Tibial artery (tissue), 4 donors: Measurements from ENCODE around the gene C2orf78.
"Not testable (repeated sequence)": the region's sequence is repeated elsewhere in the genome, so short reads cannot be mapped to it uniquely, and the experiment has no call there.

ENCODE experiments used
- DNase-seq, 2 donors: peaks; one replicate each; pipeline ENCODE4 v3.0.0-alpha.2; 2019
- H3K27ac ChIP-seq, 2 donors: fragments of 200-600 bp; sonication (generic) in 1 of 2; 1 replicate in 1 of 2; 2 replicates in 1 of 2; pipeline ENCODE4 v1.5.1; 2018 to 2019; ENCODE audit warnings: mild to moderate bottlenecking in 1 of 2
- H3K27me3 ChIP-seq, 2 donors: fragments of 200-600 bp; sonication (generic) in 1 of 2; one replicate each; pipeline versions ENCODE4 v1.5.1 to v1.6.0; 2016 to 2019
- H3K36me3 ChIP-seq, 3 donors: fragments of 200-600 bp; sonication (generic) in 2 of 3; one replicate each; pipeline ENCODE4 v1.5.1; 2016 to 2019; ENCODE audit warnings: mild to moderate bottlenecking in 2 of 3
- H3K4me1 ChIP-seq, 4 donors: fragments of 200-600 bp; sonication (generic) in 2 of 4; 1 replicate in 3 of 4; 2 replicates in 1 of 4; pipeline ENCODE4 v1.5.1; 2016 to 2019
- H3K4me3 ChIP-seq, 2 donors: fragments of 200-600 bp; sonication (generic) in 1 of 2; 1 replicate in 1 of 2; 2 replicates in 1 of 2; pipeline ENCODE4 v1.5.1; 2018 to 2019; ENCODE audit warnings: mild to moderate bottlenecking in 2 of 2
- H3K9me3 ChIP-seq, 3 donors: fragments of 200-600 bp; sonication (generic) in 1 of 3; one replicate each; pipeline ENCODE4 v1.5.1; 2016 to 2019
- intact Hi-C: fragments of 100-400 bp; cut with DNase I; formaldehyde crosslinking; loops from one replicate; pipeline ENCODE4 v1.15.0; 2023; ENCODE audit warnings: low total_unique reads
- TF ChIP-seq, protein P1 (sequence below), 2 experiments: fragments of 200-600 bp in 1 of 2; fragments of 450-650 bp in 1 of 2; IDR thresholded peaks; one replicate each; pipeline ENCODE4 v1.5.1; 2017 to 2019; ENCODE audit warnings: antibody characterized with exemption in 2 of 2, mild to moderate bottlenecking in 1 of 2, moderate library complexity in 1 of 2

Gene C2orf78

GRCh38 chr2:73746015-73746876, 37.7 kb upstream of the C2orf78 start:
- no peaks in the 10 kb centered on the region for H3K9me3 ChIP-seq
- intact Hi-C loops, result no loop called here
- H3K27ac ChIP-seq, result no peak overlapping the region
- no peak overlapping the region for H3K4me3 ChIP-seq
- H3K4me1 ChIP-seq, result no peaks in the 10 kb centered on the region
- no peak for DNase-seq
- H3K27me3 ChIP-seq, result no peaks in the 10 kb centered on the region
- TF ChIP-seq, protein P1, sequence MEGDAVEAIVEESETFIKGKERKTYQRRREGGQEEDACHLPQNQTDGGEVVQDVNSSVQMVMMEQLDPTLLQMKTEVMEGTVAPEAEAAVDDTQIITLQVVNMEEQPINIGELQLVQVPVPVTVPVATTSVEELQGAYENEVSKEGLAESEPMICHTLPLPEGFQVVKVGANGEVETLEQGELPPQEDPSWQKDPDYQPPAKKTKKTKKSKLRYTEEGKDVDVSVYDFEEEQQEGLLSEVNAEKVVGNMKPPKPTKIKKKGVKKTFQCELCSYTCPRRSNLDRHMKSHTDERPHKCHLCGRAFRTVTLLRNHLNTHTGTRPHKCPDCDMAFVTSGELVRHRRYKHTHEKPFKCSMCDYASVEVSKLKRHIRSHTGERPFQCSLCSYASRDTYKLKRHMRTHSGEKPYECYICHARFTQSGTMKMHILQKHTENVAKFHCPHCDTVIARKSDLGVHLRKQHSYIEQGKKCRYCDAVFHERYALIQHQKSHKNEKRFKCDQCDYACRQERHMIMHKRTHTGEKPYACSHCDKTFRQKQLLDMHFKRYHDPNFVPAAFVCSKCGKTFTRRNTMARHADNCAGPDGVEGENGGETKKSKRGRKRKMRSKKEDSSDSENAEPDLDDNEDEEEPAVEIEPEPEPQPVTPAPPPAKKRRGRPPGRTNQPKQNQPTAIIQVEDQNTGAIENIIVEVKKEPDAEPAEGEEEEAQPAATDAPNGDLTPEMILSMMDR (IDR thresholded peaks at IDR 0.05), result no peak
- H3K36me3 ChIP-seq, result peaks cover 18 to 51% (median 41%) of the 10 kb centered on the region in 3 donors

DNA sequence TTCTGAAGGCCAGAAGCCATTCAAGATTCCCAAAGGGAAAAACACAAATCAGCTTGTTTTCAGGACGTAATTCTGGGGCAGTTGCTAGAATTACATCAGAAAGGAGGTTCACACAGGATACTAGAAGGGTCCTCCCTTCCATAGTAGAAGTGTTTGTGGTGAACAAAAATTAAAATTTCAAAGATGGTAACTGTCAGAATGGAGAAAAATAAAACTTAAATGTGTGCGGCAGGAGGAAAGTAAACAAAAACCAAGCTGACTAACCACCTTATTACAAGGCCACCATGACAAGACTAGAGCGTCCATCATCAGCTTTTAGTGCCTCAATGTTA, 37.1 kb upstream of the C2orf78 start:
- H3K4me3 ChIP-seq, result no peak overlapping the region
- H3K27me3 ChIP-seq, result no peaks in the 10 kb centered on the region
- H3K36me3 ChIP-seq, result peaks cover 18 to 49% (median 39%) of the 10 kb centered on the region in 3 donors
- no peak for DNase-seq
- H3K4me1 ChIP-seq, result no peaks in the 10 kb centered on the region
- no peaks in the 10 kb centered on the region for H3K9me3 ChIP-seq
- TF ChIP-seq, protein P1 (IDR thresholded peaks at IDR 0.05), result no peak
- intact Hi-C loops, result no loop called here
- no peak overlapping the region for H3K27ac ChIP-seq

GRCh38 chr2:73749314-73749713, 34.7 kb upstream of the C2orf78 start:
- H3K9me3 ChIP-seq, result no peaks in the 10 kb centered on the region
- peaks cover 31 to 55% (median 33%) of the 10 kb centered on the region in 3 donors for H3K36me3 ChIP-seq
- no peak overlapping the region for H3K4me3 ChIP-seq
- H3K27ac ChIP-seq, result no peak overlapping the region
- TF ChIP-seq, protein P1 (IDR thresholded peaks at IDR 0.05), result no peak
- intact Hi-C loops, result no loop called here
- DNase-seq, result no peak
- no peaks in the 10 kb centered on the region for H3K27me3 ChIP-seq
- no peaks in the 10 kb centered on the region for H3K4me1 ChIP-seq

GRCh38 chr2:73754332-73754731, 29.7 kb upstream of the C2orf78 start:
- H3K4me1 ChIP-seq, H3K27me3 ChIP-seq, H3K9me3 ChIP-seq, H3K27ac ChIP-seq, DNase-seq, intact Hi-C loops, H3K4me3 ChIP-seq: not testable (repeated sequence)
- H3K36me3 ChIP-seq, result peaks cover 35 to 87% (median 39%) of the 10 kb centered on the region in 3 donors

DNA sequence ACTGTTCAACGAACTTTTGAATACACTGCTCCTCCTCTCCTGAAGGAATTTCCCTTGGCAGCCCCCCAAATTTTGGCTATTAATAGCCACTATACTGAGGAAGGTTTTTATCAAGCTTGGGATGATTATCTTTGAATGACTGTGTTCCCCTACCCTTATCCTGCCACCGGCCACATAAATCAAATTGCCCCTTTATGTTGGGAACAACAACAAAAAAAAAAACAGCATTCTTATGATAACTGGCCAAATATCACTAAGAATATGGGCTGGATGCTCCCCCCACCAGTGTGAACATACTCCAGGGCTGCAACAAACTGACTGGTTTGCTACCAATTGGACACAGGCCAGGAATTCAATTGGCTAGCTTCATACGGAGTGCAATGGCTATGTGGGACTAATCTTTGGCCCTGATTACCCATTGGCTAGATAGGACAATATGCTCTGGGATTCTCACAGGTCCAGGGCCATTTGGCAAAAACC, 24.7 kb upstream of the C2orf78 start:
- Histone ChIP-seq H3K36me3 (peaks cover 43 to 94% (median 59%) of the 10 kb centered on the region in 3 donors), H3K27ac (no peak overlapping the region), H3K27me3 (no peaks in the 10 kb centered on the region), H3K9me3 (no peaks in the 10 kb centered on the region), H3K4me3 (no peak overlapping the region), H3K4me1 (peaks cover 0 to 16% (median 6%) of the 10 kb centered on the region in 4 donors)
- DNase-seq, result no peak
- TF ChIP-seq, protein P1 (IDR thresholded peaks at IDR 0.05), result no peak
- intact Hi-C loops, result no loop called here

DNA sequence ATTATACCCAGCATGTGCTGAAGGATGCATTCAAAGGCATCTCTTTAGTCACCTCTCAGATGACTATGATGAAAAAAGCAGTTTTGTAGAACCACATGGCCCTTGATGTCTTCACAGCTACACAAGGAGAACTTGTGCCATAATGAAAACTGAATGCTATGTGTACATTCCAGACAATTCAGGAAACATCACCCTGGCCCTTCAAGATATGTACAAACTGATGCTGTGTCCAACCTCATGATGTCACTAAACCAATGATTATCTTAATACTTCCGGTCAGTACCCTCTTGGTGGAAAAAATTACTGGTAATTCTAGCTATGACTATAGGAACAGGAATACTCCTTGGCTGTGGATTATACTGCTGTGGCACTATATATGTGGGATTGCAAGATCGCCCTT, 24.1 kb upstream of the C2orf78 start:
- intact Hi-C loops, result no loop called here
- H3K27ac ChIP-seq, result no peak overlapping the region
- peaks cover 48 to 94% (median 59%) of the 10 kb centered on the region in 3 donors for H3K36me3 ChIP-seq
- H3K9me3 ChIP-seq, result no peaks in the 10 kb centered on the region
- DNase-seq, result no peak
- no peaks in the 10 kb centered on the region for H3K27me3 ChIP-seq
- no peak overlapping the region for H3K4me3 ChIP-seq
- TF ChIP-seq, protein P1 (IDR thresholded peaks at IDR 0.05), result no peak
- peaks cover 0 to 16% (median 6%) of the 10 kb centered on the region in 4 donors for H3K4me1 ChIP-seq
